HG03064 (cell line): ENCODE results near the gene MXRA8.
"Not testable (repeated sequence)": the region's sequence is repeated elsewhere in the genome, so short reads cannot be mapped to it uniquely, and the experiment has no call there.

Source experiments
- ATAC-seq: cut with Tn5 transposase; IDR thresholded peaks from one replicate; pipeline ENCODE4 v1.9.1; 2021; ENCODE audit warnings: low read depth; ENCODE audit not compliant: unreplicated experiment

The MXRA8 gene

DNA sequence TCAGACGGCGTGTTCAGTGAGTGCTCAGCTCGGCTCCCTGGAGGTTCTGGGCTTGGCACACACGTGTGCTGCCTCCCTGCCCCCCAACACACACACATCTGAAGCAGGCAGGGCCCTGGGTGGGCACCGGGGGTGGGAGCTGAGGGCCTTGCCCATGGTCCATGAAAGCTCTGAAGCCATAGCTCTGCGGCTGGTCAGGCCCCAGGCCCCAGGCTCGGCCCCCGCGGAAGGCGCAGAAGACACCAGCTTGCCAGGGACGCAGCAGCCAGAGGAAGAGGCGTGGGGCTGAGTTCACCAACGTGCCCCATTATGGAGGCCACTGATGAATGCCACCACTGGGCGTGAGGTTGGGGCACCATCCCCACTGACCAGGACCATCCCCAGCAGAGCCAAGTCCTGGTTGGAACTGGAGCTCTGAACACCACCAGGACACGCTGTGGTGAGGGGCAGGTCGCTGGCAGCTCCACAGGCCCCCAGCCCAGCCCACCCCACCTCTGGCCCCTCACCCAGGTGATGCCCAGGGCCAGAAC lies 12.5 kb upstream of the MXRA8 start:
- no peak for ATAC-seq

- ATAC-seq = not testable (repeated sequence)
These were observed 11.7 kb upstream of the MXRA8 start for GRCh38 chr1:1370094-1370493.

DNA sequence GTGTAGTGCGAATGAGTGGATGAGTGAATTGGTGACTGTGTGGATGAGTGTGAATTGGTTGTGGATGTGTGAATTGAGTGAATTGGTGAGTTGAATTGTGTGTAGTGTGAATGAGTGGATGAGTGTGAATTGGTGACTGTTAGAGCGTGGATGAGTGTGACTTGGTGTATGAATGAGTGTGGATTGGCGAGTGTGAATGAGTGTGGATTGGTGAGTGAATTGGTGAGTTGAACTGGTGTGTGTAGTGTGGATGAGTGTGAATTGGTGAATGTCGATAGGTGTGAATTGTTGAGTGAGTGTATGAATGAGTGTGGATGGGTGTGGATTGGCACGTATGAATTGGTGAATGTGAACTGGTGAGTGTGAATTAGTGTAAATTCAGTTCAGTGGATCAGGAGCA lies 9.0 kb upstream of the MXRA8 start:
- no peak for ATAC-seq

DNA sequence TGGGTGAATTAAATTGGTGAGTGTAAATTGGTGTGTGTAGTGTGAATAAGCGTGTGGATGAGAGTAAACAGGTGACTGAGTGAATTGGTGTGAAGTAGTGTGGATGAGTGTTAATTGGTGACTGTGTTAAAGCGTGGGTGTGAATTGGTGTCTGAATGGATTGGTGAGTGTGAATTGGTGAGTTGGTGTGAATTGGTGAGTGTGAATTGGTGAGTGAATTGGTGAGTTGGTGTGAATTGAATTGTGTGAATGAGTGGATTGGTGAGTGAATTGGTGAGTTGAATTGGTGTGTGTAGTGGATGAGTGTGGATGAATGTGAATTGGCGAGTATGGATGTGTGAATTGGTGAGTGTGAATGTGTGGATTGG lies 8.3 kb upstream of the MXRA8 start:
- no peak for ATAC-seq

DNA sequence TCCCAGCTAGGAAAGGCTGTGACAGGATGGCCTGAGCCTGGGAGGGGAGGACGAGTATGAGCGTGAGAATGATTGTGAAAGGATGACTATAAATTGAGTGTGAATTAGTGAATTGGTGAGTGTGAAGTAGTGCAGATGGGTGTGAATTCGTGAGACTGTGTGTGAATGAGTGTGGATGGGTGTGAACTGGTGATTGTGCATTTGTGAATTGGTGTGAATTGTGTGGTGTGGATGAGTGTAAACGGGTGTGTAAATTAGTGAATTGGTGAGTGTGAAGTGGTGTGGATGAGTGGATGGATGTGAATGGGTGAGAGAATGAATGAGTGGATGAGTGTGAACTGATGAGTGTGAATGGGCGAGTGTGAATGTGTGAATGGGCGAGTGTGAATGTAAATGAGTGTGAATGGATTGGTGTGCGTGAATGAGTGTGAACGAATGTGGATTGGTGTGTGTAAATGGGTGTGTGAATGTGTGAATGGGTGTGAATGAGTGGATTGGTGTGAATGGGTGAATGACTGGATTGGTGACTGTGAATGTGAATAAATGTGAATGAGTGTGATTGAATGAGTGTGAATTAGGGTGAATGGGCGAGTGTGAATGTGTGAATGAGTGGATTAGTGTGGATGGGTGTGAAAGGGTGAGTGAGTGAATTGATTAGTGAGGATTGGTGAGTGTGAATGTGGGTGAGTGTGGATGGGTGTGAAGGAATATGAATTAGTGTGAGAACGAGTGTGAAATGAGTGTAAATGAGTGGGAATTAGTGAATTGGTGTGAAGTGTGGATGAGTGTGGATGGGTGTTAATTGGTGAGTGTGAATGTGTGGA lies 7.7 kb upstream of the MXRA8 start:
- no peak for ATAC-seq

- no peak for ATAC-seq
These were observed 5.9 kb upstream of the MXRA8 start for GRCh38 chr1:1364266-1364665.

DNA sequence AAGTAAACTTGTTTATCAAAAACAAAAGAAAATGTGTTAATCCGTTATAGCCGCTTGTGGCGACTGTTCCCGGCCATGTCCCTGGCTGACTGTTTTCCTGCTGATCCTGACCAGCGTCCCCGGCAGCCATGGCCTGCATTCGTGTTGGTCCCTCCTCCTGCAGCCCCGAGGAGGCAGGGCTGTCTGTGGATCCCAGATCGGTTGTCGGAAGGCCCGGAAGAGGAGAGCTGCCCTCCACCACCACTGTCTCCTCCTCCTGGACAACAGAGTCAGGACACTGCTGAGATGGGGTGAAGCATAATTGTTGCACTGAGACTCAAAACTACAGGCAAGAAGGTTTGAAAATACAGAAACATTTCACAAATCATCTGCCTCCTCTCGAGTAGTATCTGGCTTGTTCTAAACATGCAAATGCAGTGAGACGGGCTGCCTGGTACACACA lies 3.6 kb upstream of the MXRA8 start:
- no peak for ATAC-seq

DNA sequence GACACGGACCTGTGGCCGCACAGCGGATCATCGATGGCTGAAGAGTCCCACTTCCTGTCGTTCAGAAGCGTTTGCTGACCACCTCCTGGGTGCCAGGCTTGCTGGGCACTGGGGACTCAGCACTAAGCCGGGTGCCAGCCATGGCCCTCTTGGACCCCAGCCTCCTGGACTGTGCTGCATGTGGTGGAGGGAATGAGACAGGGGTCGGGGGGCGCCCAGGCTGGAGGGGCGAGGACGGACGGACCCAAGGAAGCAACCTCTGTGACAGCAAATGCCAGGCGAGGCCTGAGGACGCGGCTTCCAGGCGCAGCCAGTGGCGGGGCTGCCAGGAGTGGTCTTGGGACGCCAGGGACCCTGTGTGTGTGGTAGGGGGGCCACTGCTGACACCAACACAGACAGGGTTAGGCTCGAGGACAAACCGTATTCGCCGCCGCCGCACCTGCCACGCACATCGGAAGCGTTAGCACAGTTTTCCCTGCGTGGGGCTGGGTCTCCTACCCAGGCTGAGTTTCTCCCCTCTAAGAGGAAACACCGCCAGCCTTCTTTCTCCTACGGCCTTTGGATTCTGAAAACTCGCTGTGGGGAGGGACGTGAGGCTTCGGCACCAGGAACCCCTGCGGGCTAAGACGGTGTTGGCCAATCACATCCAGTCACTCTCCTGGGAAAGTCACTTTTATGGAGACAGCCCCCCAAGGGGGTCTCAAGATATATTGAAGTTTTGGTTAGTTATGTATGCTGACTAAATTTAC lies 3.1 kb upstream of the MXRA8 start:
- ATAC-seq = no peak

- no peak for ATAC-seq
These were observed 2.3 kb upstream of the MXRA8 start for GRCh38 chr1:1360506-1361169.

DNA sequence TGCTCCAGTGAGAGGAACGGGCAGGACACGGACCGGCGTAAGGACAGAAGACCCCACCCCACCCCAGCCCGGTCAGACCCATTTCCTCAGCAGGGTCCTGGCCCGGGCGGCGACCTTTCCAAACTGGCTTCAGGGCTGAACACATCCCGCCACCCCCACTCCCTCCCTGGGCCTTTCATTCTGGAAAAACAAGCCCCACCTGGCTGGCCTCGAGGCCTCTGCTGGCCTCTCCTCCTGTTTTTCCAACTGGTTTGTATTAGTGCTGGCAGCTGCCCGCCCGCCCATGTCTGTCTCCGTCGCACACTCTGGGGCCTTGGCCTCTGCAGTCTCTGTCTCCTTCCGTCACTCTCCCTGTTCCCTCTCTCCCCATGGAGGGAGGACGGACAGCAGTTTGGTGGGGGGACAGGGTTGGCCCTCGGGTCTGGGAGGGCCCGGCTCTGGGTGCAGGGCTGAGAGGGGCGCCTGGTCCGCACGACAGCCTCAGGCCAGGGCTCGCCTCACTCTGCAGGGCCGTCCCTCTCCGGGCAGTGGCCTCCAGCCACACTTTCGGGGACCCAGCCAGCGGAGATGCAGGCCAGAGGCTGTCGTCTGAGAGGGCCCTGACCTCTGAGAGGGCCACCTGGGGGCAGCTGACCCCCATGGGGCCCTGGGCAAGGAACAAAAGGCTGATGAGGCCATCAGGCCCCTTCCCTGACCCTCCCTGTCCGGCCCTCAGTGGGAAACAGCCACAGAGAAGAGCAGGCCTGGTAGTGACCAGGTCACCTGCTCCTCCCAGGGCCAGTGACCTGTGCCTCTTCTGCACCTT lies 1.5 kb upstream of the MXRA8 start:
- ATAC-seq = no peak

DNA sequence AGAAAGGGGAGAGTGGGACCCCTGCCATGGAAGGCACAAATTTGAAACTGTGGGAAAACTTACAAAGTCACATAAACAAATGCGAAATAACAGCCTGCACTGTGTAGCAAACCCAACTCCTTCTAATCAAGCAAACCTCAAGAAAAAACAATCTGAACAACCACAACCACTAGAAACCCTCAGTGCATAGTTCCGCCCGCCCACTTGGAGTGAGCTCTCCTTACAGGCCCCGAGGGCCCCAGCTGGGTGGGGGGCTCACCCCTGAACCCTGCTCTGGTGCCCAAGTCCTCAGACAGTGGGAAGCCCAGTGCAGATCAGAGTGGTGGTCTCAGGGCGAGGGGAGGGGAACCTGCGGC lies 931 bp upstream of the MXRA8 start:
- no peak for ATAC-seq

DNA sequence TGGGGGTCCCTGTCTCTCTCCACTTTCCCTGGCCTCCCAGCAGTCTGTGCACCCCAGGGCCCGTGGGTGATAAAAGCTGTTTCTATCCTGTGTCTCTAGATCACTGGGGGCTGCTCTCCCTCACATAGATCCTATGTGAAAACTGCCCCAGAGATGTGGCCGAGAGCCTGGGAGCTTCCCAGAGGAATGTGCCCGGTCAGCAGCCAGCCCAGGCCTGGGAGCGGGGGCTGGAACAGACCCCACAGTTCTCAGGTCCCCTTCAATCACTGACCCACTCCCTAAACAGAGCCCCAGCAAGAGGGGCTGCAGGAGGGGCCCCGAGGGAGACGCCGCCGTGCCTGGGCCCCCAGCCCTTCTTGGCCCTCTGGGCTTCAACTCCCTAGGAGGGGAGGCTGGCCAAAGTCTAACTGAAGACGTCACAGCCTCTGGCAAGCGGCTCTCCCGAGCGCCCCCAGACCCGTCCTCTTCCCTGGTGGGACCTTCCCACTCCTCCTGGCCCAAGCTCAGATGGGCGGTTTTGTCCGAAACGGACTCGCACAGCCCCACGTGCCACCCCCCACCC lies 403 bp downstream of the MXRA8 start:
- no peak for ATAC-seq

DNA sequence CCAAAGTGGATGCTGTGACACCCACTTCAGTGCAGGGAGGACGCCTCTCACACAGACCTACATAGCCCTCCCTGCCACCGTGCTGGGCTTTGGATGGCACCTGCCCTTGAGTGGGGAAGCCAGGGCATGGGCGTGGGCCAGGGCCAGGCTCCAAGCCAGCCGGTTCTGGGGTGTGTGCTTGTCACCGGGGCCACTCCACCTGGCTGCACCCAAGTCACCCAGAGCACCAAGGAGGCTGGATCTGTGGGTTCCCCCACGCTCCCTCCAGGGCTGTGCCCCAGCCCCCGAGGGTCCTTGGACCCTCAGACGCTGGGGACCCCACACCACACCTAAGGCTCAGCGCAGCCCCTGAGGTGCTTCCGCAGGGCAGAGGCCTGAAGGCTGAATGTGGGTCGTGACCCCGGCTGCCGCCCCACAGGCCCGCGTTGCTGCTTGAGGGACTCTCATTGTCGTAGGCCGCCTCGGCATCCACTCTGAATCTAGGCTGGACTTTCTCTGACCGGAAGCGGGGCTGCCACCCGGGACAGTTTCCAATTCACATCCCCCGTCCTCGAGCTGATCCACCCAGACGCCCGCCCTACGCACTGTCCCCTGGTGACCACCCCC lies 1.5 kb downstream of the MXRA8 start:
- ATAC-seq = no peak

GRCh38 chr1:1356166-1356795 lies 2.1 kb downstream of the MXRA8 start:
- no peak for ATAC-seq

DNA sequence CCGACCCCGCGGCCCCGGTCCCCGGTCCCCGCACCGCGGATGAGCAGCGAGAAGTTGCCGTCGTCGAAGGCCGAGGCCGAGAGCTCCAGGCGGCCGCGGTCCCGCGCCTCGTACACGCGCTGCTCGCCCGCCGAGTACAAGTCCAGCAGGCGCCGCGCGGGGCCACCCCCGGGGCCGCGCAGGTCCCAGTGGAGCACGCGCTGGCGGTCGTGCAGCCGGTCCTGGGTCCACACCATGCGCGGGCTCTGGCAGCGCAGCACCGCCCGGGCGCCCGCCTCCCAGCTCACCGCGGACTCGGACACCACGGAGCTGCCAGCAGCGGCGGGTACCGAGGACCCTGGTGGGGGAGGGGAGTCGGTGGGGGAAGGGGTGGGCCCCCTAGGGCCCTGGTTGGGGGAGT lies 2.9 kb downstream of the MXRA8 start:
- ATAC-seq = no peak

- no peak for ATAC-seq
These were observed 3.8 kb downstream of the MXRA8 start for GRCh38 chr1:1354271-1355247.

GRCh38 chr1:1353389-1354151 lies 4.8 kb downstream of the MXRA8 start:
- no peak for ATAC-seq
